CD4-positive, alpha-beta T cell treated with Interleukin-1 beta for 1 hour (primary cell): ENCODE measurements around the gene PRX.
"Not testable (repeated sequence)": the region's sequence is repeated elsewhere in the genome, so short reads cannot be mapped to it uniquely, and the experiment has no call there.

Experiments used
- DNase-seq, 2 donors: peaks; one replicate each; pipeline ENCODE4 v3.0.0-alpha.2; 2020 to 2022

Gene PRX

GRCh38 chr19:40413291-40413845 lies at the start of gene PRX:
TSS of gene PRX (minus strand) at chr19:40413378. CDS start at chr19:40407932, 5,446 bp downstream.
- DNase-seq: no peak

- DNase-seq: peak in 1 of 2 donors; percentile 29
Observed at GRCh38 chr19:40461669-40462221, 48.6 kb upstream of the PRX start.

GRCh38 chr19:40460185-40460584 lies 47.0 kb upstream of the PRX start:
- DNase-seq: no peak

GRCh38 chr19:40458597-40458974 lies 45.4 kb upstream of the PRX start:
- DNase-seq: no peak

GRCh38 chr19:40457953-40458596 lies 44.9 kb upstream of the PRX start:
- DNase-seq: no peak

- DNase-seq: no peak
Observed at GRCh38 chr19:40457048-40457447, 43.9 kb upstream of the PRX start.

- not testable (repeated sequence) for DNase-seq
Observed at GRCh38 chr19:40453943-40454342, 40.8 kb upstream of the PRX start.

- no peak for DNase-seq
Observed at GRCh38 chr19:40453151-40453735, 40.1 kb upstream of the PRX start.

GRCh38 chr19:40452016-40452415 lies 38.8 kb upstream of the PRX start:
- DNase-seq: no peak

GRCh38 chr19:40450664-40451063 lies 37.5 kb upstream of the PRX start:
- no peak for DNase-seq

- no peak for DNase-seq
Observed at GRCh38 chr19:40449506-40449905, 36.3 kb upstream of the PRX start.

GRCh38 chr19:40446263-40446784 lies 33.1 kb upstream of the PRX start:
- DNase-seq: no peak

- no peak for DNase-seq
Observed at GRCh38 chr19:40445780-40446262, 32.6 kb upstream of the PRX start.

GRCh38 chr19:40444825-40445312 lies 31.7 kb upstream of the PRX start:
- DNase-seq: no peak

GRCh38 chr19:40444000-40444824 lies 31.0 kb upstream of the PRX start, which contains the start of gene SERTAD3:
TSS of gene SERTAD3 (minus strand) at chr19:40444335. CDS start at chr19:40442080, 2,255 bp downstream.
- DNase-seq: peak; percentile 96

GRCh38 chr19:40443131-40443999 lies 30.2 kb upstream of the PRX start:
- peak; percentile 99 to 100 for DNase-seq

- no peak for DNase-seq
Observed at GRCh38 chr19:40442328-40443130, 29.4 kb upstream of the PRX start.

GRCh38 chr19:40441719-40442253 lies 28.6 kb upstream of the PRX start:
- no peak for DNase-seq

GRCh38 chr19:40438284-40438683 lies 25.1 kb upstream of the PRX start:
- no peak for DNase-seq
